Gastroesophageal sphincter (tissue), 3 donors: ENCODE results near the gene SUSD2.

Experiments
- POLR2A ChIP-seq, 2 donors: fragments of 450-650 bp; IDR thresholded peaks; one replicate each; pipeline ENCODE4 v1.6.1; 2017; ENCODE audit warnings: antibody characterized with exemption in 2 of 2, mild to moderate bottlenecking in 2 of 2, moderate library complexity in 1 of 2
- POLR2AphosphoS5 ChIP-seq: sonication (generic); formaldehyde crosslinking; IDR thresholded peaks from one replicate; pipeline ENCODE4 v1.6.1; 2017; ENCODE audit warnings: antibody characterized with exemption
- TF ChIP-seq, protein P1 (sequence below), 4 experiments: fragments of 200-600 bp in 2 of 4; fragments of 450-650 bp in 2 of 4; sonication (generic) in 1 of 4; IDR thresholded peaks; one replicate each; pipeline ENCODE4 v1.5.1; 2017 to 2019; ENCODE audit warnings: antibody characterized with exemption in 4 of 4, mild to moderate bottlenecking in 2 of 4, moderate library complexity in 2 of 4

DNA sequence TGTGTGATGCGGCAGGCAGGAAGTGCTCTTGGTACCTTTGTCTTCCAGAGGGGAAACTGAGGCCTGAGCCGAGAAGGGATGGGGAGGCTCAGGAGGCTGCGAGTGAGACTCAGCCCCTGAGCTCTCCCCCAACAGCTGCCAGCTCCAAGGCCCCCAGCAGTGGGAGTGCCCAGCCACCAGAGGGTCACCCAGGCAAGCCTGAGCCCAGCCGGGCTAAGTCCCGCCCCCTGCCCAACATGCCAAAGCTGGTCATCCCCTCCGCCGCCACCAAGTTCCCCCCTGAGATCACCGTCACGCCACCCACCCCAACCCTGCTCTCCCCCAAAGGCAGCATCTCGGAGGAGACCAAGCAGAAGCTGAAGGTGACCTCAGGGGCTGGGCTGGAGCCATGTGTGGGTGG is 3.8 kb upstream of the SUSD2 start:
- TF ChIP-seq, protein P1, sequence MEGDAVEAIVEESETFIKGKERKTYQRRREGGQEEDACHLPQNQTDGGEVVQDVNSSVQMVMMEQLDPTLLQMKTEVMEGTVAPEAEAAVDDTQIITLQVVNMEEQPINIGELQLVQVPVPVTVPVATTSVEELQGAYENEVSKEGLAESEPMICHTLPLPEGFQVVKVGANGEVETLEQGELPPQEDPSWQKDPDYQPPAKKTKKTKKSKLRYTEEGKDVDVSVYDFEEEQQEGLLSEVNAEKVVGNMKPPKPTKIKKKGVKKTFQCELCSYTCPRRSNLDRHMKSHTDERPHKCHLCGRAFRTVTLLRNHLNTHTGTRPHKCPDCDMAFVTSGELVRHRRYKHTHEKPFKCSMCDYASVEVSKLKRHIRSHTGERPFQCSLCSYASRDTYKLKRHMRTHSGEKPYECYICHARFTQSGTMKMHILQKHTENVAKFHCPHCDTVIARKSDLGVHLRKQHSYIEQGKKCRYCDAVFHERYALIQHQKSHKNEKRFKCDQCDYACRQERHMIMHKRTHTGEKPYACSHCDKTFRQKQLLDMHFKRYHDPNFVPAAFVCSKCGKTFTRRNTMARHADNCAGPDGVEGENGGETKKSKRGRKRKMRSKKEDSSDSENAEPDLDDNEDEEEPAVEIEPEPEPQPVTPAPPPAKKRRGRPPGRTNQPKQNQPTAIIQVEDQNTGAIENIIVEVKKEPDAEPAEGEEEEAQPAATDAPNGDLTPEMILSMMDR (IDR thresholded peaks at IDR 0.05): no peak
- no peak for TF ChIP-seq POLR2AphosphoS5
- no peak for TF ChIP-seq POLR2A (IDR thresholded peaks at IDR 0.05)
